ENCODE results near the gene OR52H1. TPM values are rescaled to one million over a fixed set of nuclear protein-coding genes. Genes with fewer than 3 reads are reported as not detected.

Gene OR52H1
- total RNA-seq, 4 donors from 2014 or later: 0.79 TPM; not detected in 3

- 94% methylated on average over 8 of the region's 8 CpGs; no CpG with 5 or more reads in 1 of the 2 donors for WGBS, 2 donors (ENCODE audit: low coverage in 1 of 2)
- Histone ChIP-seq H3K27me3 (no peaks in the 10 kb centered on the region), H3K4me3 (no peak within 1 kb of the TSS), H3K4me1 (no peaks in the 10 kb centered on the region), H3K9me3 (no peaks in the 10 kb centered on the region), H3K36me3 (no peaks in the 10 kb centered on the region), H3K27ac (no peak within 1 kb of the TSS)
- in situ Hi-C loops (cut with MboI; ENCODE audit: low pct_ligation_motif_present in 1 of 4, low pct_unique_long_range_greater_than_20kb in 1 of 4, low sequenced_read_pairs in 3 of 4): no loop called here
- intact Hi-C loops (cut with DNase I; ENCODE audit: low total_unique reads): no loop called here
- TF ChIP-seq EP300 (IDR thresholded peaks at IDR 0.05; ENCODE audit: low read depth) (no peak), POLR2AphosphoS5 (IDR thresholded peaks at IDR 0.05) (no peak), CTCF (IDR thresholded peaks at IDR 0.05) (no peak), POLR2A (IDR thresholded peaks at IDR 0.05) (no peak)
- no peak for DNase-seq
Measured at GRCh38 chr11:5580577-5580976, 32.2 kb upstream of the OR52H1 start, which contains the start of gene OR52B6. TSS of gene OR52B6 (plus strand) at chr11:5580877. CDS start at chr11:5580877, 0 bp downstream.

GRCh38 chr11:5577101-5577500 lies 28.8 kb upstream of the OR52H1 start:
- TF ChIP-seq POLR2AphosphoS5 (IDR thresholded peaks at IDR 0.05) (no peak), POLR2A (IDR thresholded peaks at IDR 0.05) (no peak), CTCF (IDR thresholded peaks at IDR 0.05) (no peak), EP300 (IDR thresholded peaks at IDR 0.05; ENCODE audit: low read depth) (no peak)
- H3K27me3 ChIP-seq: no peaks in the 10 kb centered on the region
- H3K4me3 ChIP-seq: no peak overlapping the region
- no peaks in the 10 kb centered on the region for H3K36me3 ChIP-seq
- no peaks in the 10 kb centered on the region for H3K4me1 ChIP-seq
- H3K9me3 ChIP-seq: no peaks in the 10 kb centered on the region
- no peak for DNase-seq
- no peak overlapping the region for H3K27ac ChIP-seq
- in situ Hi-C loops (cut with MboI; ENCODE audit: low pct_ligation_motif_present in 1 of 4, low pct_unique_long_range_greater_than_20kb in 1 of 4, low sequenced_read_pairs in 3 of 4): no loop called here
- intact Hi-C loops (cut with DNase I; ENCODE audit: low total_unique reads): no loop called here

GRCh38 chr11:5575152-5575551 lies 26.8 kb upstream of the OR52H1 start:
- no peak overlapping the region for H3K4me3 ChIP-seq
- TF ChIP-seq POLR2A (IDR thresholded peaks at IDR 0.05) (no peak), POLR2AphosphoS5 (IDR thresholded peaks at IDR 0.05) (no peak), CTCF (IDR thresholded peaks at IDR 0.05) (no peak), EP300 (IDR thresholded peaks at IDR 0.05; ENCODE audit: low read depth) (no peak)
- in situ Hi-C loops (cut with MboI; ENCODE audit: low pct_ligation_motif_present in 1 of 4, low pct_unique_long_range_greater_than_20kb in 1 of 4, low sequenced_read_pairs in 3 of 4) (no loop called here), intact Hi-C loops (cut with DNase I; ENCODE audit: low total_unique reads) (no loop called here)
- H3K9me3 ChIP-seq: no peaks in the 10 kb centered on the region
- no peaks in the 10 kb centered on the region for H3K36me3 ChIP-seq
- H3K27ac ChIP-seq: no peak overlapping the region
- WGBS, 2 donors (ENCODE audit: low coverage in 1 of 2): 72 to 78% methylated on average over 3 to 4 of the region's 4 CpGs
- H3K4me1 ChIP-seq: no peaks in the 10 kb centered on the region
- no peak for DNase-seq
- no peaks in the 10 kb centered on the region for H3K27me3 ChIP-seq

- in situ Hi-C loops (cut with MboI; ENCODE audit: low pct_ligation_motif_present in 1 of 4, low pct_unique_long_range_greater_than_20kb in 1 of 4, low sequenced_read_pairs in 3 of 4) (no loop called here), intact Hi-C loops (cut with DNase I; ENCODE audit: low total_unique reads) (no loop called here)
- Histone ChIP-seq H3K9me3 (no peaks in the 10 kb centered on the region), H3K4me3 (no peak overlapping the region), H3K4me1 (no peaks in the 10 kb centered on the region), H3K27ac (no peak overlapping the region), H3K36me3 (no peaks in the 10 kb centered on the region), H3K27me3 (no peaks in the 10 kb centered on the region)
- TF ChIP-seq CTCF (IDR thresholded peaks at IDR 0.05): no peak
- TF ChIP-seq POLR2AphosphoS5 (IDR thresholded peaks at IDR 0.05): no peak
- no peak for TF ChIP-seq POLR2A (IDR thresholded peaks at IDR 0.05)
- no peak for TF ChIP-seq EP300 (IDR thresholded peaks at IDR 0.05; ENCODE audit: low read depth)
- no peak for DNase-seq
- 89 to 94% methylated on average over 2 of the region's 2 CpGs for WGBS, 2 donors (ENCODE audit: low coverage in 1 of 2)
Measured at GRCh38 chr11:5574654-5575053, 26.3 kb upstream of the OR52H1 start.
